Measurements from ENCODE around the gene LUZP1.

DNA sequence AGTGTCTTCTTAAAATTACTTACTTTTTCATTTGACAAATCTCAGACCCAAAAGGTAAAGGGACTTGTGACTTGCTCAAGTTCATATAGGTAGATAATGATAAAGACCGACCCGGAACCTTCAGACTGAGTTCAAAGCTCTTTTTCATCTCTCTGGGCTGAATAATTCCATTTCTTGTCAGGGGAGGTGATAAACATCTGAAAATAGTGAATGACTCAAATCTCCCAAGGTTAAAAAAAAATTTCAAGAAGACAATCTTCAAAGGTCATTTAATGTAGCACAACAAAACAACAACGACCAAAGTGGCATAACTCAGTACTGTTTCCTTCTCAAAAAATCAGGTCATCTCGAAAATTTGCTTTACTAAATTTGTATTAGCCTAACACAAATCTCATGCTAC lies 20.6 kb downstream of the LUZP1 start:
- TF ChIP-seq, protein P1, sequence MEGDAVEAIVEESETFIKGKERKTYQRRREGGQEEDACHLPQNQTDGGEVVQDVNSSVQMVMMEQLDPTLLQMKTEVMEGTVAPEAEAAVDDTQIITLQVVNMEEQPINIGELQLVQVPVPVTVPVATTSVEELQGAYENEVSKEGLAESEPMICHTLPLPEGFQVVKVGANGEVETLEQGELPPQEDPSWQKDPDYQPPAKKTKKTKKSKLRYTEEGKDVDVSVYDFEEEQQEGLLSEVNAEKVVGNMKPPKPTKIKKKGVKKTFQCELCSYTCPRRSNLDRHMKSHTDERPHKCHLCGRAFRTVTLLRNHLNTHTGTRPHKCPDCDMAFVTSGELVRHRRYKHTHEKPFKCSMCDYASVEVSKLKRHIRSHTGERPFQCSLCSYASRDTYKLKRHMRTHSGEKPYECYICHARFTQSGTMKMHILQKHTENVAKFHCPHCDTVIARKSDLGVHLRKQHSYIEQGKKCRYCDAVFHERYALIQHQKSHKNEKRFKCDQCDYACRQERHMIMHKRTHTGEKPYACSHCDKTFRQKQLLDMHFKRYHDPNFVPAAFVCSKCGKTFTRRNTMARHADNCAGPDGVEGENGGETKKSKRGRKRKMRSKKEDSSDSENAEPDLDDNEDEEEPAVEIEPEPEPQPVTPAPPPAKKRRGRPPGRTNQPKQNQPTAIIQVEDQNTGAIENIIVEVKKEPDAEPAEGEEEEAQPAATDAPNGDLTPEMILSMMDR (conservative IDR thresholded peaks at IDR 0.05 in 1 of 2, IDR thresholded peaks at IDR 0.05 in 1 of 2; ENCODE audit: extremely low read depth in 1 of 2, insufficient read depth in 1 of 2, low read depth in 1 of 2, low read length in 2 of 2): no peak
- TF ChIP-seq EZH2 (IDR thresholded peaks at IDR 0.05; ENCODE audit: borderline replicate concordance, low read length): no peak
